GM21367 (cell line): Measurements from ENCODE around the gene CTU2.

ENCODE experiments used
- ATAC-seq: cut with Tn5 transposase; IDR thresholded peaks from one replicate; pipeline ENCODE4 v1.9.1; 2021; ENCODE audit not compliant: unreplicated experiment

CTU2 gene

DNA sequence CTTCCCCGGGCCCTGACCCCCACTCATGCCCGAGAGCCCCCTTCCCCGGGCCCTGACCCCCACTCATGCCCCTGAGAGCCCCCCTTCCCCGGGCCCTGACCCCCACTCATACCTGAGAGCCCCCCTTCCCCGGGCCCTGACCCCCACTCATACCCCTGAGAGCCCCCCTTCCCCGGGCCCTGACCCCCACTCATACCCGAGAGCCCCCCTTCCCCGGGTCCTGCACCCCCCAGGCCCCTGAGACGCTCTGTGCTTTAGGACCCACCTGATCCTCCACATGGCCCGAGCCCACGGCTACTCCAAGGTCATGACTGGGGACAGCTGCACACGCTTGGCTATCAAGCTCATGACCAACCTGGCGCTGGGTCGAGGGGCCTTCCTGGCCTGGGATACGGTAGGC is 6.8 kb downstream of the CTU2 start:
- ATAC-seq: no peak

DNA sequence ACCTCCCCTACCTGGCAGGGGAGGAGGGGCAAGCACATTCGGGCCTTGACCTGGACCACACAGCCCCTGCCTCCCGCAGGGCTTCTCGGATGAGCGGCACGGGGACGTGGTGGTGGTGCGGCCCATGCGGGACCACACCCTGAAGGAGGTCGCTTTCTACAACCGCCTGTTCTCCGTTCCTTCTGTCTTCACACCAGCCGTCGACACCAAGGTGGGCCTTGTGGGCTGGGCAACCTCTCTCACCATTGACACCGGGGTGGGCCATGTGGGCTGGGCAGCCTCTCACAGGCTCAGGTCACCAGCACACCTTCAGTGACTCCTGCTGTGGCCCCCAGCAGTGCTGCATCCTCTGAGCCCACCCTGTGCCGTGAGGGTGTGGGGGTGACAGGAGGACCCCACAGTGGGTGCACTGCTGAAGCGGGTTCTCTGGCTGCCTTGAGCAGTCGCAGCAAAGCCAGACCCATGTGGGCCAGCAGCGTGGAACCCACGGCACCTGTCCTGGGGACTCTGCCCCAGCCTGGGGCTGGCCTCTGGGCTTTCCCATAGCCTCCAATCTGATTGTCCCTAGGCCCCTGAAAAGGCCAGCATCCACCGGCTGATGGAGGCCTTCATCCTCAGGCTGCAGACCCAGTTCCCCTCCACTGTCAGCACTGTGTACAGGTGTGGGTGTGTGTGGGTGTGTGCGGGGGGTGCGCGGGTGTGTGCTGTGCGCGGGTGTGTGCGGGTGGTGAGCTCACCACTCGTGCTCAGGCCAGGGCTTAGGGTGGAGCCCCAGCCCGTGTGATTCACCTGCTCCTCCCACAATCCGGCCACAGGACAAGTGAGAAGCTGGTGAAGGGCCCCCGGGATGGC is 7.5 kb downstream of the CTU2 start:
- no peak for ATAC-seq

GRCh38 chr16:88714420-88715302 is 8.4 kb downstream of the CTU2 start:
- no peak for ATAC-seq

DNA sequence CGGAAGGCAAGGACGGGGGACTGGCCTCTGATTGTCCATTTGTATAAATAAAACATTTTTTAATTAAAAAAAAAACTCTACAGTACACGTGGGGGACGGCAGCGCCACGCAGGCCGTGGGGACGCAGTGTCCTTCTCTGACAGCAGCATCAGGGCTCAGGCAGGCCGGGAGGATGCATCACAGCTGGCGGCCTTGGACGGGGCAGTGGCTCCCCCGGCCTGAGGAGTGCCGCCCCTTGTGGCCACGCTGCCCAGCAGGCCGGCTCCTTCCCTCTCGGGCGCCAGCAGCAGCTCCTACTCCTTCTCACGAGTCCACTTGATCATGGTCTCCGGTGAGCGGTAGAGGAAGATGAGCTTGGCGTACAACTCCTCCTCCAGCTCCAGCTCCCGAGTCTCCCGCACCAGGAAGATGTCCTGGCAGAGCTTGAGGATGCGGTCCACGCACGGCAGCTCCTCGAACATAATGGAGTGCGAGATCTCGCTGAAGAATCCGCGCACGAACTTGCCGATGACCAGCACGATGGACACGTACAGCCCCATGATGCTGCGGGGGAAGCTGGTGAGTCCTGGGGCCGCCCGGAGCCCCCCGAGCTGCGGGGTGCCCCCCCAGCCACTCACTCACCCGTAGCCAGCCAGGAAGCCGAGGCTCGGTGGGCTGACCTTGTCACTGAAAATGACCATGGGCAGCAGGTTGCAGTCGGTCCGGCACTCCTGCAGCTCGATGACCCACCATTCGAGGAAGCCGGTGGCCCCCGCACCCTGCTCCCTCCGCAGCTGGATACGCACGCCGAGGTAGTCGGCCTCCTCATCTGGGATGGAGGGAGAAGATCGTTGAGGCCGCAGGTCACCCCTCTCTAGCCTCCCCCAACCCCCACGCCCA is 9.2 kb downstream of the CTU2 start:
- ATAC-seq: no peak

DNA sequence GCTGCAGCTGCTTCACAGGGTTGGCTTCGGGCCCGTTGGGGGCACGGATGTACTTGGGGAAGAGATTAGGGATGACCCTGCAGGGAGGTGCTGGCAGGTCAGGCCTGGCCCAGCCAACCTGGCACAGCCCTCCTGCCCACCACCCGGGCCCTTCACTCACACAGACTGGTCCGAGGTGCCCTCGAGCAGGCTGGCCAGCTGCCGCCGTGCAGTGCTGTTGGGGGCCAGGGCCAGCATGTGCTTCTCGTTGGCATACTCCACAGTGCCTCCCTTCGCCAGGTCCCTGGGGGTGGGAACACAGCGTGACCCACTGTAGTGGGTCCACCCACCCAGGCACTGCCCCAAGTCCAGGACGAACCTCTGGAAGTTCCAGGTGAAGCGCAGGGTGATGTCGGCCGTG is 9.9 kb downstream of the CTU2 start:
- no peak for ATAC-seq

DNA sequence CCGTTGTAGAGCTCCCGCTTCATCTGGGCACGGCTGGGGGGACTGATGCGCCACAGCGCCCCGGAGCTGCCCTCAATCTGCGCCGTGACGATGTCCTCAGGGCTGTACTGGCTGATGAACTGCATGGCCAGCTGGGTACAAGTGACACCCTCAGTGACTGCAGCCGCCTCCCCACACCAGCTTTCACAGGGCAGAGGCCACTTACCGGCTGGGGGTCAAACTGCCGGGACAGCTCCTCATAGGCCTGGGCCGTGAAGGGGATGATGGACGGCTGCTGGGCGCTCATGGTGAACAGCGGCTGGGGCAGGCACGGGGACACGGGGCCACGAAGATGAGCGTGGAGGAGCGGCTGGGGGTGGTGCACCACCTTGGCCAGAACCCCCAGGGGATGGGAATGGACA is 10.3 kb downstream of the CTU2 start:
- no peak for ATAC-seq

GRCh38 chr16:88718178-88718577 is 11.9 kb downstream of the CTU2 start:
- ATAC-seq: no peak

GRCh38 chr16:88719267-88719932 is 13.1 kb downstream of the CTU2 start:
- no peak for ATAC-seq

DNA sequence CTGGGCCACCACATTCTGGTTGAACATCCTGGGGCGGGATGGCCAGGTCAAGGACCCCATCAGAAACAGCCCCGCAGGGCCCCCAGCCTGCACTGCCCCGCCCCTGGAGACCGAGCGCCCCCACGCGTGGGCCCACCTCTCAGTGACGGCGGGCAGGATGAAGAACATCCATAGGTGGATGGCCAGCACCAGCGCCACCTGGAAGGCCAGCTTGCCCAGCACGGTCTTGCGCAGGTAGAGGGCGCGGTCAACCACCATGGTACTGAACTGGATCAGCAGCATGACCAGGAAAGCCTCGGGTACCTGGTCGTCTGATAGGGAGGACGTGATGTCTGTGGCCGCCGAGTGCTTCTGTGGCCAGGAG is 13.6 kb downstream of the CTU2 start:
- no peak for ATAC-seq

GRCh38 chr16:88720396-88720970 is 14.2 kb downstream of the CTU2 start:
- no peak for ATAC-seq

- ATAC-seq: no peak
Observed at GRCh38 chr16:88721236-88721635, 14.9 kb downstream of the CTU2 start.

DNA sequence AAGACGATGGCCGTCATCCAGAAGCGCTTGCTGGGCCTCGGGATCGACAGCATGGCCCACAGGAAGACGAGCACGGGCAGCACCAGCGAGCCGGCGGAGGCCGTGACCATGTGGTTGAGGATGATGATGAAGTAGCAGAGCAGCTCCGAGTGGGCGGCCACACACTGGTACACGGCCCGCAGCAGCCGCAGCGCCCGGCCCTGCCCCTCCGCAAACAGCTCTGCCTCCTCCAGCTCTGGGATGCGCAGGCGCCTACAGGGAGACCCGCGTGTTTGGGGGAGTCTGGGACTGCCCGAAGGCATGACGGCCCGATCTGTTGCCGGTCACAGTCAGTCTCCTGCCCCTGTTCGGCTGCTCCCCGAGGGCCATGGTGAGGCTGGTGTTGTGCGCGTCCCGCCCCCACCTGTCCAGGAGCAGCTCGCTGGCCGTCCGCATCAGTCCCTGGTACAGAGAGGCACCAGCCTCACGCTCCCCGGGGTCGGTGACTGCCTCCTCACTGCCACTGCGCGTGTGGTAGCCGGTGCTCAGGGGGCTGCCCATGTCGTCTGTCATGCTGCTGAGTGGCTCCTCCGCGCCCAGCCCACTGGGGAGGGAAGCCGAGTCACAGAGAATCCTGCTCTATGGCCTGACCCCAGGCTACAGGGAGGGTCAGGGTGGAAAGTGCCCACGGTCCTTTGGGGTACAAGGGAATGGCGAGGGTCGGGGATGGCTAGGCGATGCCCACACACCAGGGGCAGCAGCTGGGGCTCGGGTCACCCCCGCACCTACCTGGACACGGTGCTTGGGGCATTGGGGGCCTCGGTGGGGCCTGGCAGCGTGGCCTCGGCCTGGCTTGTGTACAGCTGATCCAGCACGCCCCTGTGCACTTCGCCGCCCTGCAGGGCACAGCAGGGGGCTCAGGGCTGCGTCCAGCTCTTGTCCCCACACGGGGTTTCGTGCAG is 15.8 kb downstream of the CTU2 start:
- ATAC-seq: no peak

- no peak for ATAC-seq
Observed at GRCh38 chr16:88722784-88723506, 16.6 kb downstream of the CTU2 start.

GRCh38 chr16:88723507-88723887 is 17.2 kb downstream of the CTU2 start:
- no peak for ATAC-seq

DNA sequence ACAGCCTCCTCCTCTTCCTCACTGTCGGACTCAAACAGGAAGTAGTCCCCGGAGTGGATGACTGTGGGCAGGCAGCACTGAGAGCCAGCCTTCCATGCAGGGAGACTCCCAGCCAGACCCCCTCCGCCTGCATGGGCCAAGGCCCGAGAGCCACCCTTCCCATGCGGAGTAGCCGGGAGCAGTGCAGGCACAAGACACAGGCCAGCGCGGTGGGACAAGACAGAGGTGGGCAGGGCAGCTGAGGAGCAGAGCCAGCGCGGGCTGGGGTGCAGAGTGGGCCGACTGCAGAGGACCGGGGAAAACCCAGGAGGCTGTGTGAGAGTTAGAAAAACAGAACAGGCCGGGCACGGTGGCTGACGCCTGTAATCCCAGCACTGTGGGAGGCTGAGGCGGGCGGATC is 17.6 kb downstream of the CTU2 start:
- no peak for ATAC-seq

GRCh38 chr16:88724855-88725555 is 18.7 kb downstream of the CTU2 start:
- ATAC-seq: no peak

DNA sequence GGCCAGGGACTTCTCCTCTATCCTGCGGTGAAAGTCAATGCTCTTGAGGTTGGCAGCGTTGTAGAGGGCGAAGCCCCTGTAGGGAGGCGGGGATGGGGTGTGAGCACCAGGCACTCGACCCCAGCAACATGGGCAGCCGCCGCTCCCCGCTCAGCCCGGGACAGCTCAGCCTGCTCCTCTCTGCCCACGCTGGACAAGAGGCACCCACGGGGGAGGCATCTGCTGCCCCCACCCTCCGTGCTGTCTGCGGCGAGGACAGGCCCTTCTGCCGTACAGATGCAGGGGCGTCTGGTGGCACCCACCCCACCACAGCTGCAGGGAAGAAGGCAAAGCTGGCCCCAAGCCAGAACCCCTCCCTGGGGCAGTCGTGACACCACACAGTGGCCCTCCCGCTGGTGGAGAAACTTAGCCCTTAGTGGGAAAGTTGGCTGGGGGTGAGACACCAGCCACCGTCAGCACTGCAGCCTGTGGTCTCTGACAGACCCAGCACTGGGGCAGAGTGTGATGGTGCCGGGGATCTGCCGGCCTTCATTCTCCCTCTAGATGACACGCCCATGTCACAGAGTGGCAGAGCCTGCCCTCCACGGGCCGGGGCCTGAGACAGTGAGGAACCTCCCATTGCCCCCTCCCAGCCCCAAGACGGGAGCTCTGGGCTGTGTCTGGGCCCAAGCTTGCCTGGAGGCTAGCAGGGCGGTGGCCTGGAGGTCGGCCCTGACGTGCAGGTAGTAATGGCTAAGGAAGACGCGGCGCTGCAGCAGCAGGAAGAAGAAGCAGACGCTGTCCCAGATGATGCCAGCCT is 19.5 kb downstream of the CTU2 start:
- no peak for ATAC-seq
